Measurements from ENCODE around the gene KLHDC7B. TPM values are rescaled to one million over a fixed set of nuclear protein-coding genes. Genes with fewer than 3 reads are reported as not detected.

KLHDC7B gene
- 0.05 TPM for total RNA-seq

GRCh38 chr22:50545522-50546325, at the start of gene KLHDC7B:
Gene KLHDC7B, plus strand, starts transcription at chr22:50545899. Its CDS starts 345 bp downstream, at chr22:50546244.

DNA sequence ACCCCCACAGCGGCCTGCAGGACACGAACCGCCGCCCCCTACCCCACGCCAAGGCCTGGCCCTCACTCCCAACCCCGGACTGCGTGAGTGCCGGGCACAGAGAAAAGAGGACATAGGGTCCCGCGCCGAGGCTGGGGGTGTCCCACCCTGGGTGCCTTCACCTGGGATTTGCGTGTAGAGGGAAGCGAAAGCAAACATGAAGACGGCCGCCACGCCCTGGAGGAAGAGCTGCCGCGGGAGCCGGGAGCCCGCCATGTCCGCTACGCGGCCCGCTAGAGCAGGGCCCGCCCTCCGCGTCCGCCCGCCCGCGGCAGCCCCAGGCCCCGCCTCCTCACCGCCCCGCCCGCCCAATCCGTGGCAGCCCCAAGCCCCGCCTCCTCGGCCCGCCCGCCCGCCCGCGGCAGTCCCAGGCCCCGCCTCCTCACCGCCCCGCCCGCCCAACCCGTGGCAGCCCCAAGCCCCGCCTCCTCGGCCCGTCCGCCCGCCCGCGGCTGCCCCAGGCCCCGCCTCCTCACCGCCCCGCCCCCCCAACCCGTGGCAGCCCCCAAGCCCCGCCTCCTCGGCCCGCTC, 38.2 kb upstream of the KLHDC7B start, which contains the start of gene LMF2:
Gene LMF2, minus strand, starts transcription at position 282 of the 570 bp plus-strand sequence. Its CDS starts 27 bp downstream, at position 255.

DNA sequence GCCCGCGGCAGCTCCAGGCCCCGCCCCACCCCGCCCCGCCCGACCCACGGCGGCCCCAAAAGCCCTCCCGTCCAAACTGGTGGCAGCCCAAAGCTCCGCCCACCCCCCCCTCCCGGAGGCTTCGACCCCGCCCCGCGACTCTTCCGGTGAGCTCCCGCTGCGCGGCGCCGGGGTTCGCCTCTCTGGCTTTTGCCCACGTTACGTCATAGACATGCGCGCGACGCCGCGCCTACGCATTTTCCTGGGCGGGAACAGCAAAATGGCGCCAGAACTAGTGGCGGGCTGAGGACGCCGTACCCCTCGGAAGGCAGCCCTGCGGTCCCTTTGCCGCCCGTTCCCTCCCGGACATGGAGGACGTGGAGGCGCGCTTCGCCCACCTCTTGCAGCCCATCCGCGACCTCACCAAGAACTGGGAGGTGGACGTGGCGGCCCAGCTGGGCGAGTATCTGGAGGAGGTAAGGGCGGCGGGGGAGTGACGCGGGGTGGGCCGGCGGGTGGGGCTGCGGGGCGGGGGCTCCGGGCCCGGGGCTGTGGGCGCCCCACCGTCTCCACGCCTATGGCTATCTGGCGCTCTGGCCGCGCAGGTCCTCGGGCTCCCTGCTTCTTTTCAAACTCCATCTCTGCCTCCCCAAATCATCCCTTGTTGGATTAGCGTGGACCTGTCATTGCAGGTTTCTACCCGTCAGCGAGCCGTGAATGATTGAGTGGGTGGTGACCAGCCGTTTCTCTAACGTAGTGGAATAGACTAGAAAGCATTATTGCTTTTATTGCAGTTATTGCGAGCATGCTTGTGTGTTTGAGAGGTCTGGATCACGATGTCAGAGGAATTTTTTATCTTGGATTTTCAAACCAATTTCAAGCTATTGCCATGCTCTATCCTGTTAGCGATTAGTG, 37.5 kb upstream of the KLHDC7B start, which contains the start of gene NCAPH2:
Gene NCAPH2, plus strand, starts transcription at position 234 of the 894 bp plus-strand sequence. Its CDS starts 114 bp downstream, at position 348.

DNA sequence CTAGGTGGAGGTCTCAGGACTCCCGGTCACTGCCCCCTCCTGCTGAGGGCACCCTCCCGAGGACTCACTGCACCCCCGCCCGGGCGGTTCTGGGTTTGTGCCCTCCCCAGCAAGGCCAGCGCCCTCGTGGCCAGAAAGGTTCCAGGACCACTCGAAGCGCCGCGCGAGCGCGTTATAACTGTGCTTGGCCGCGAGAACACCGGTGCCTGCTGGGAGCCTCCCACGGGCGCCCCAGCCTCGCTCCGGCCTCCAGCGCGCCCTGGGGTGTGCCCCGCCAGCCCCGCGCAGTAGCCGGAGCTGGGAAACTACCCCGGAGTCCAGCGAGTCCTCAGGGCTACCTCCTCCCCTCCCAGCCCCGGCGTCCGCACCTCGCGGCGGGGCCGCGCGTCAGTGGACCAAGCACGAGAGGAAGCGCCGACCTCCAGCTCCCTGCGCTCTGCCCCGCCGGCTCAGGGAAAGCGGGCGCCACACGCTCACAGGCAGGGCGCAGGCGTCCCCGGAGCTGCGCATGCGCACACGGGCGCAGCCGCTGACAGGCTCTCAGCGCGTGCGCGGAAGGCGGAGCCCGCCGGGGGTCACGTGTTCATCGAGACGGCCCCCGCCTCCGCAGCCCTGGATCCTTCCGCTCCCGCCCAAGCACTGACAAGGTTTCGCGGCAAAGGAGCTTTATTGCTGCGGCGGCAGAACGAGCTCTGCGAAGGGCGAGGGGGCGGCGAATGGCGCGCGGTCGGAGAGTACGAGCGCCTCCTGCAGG, 20.4 kb upstream of the KLHDC7B start, which contains the start of gene SCO2:
Gene SCO2, minus strand, starts transcription at position 495 of the 754 bp plus-strand sequence. CDS start 1,187 bp downstream, outside the sequence.

DNA sequence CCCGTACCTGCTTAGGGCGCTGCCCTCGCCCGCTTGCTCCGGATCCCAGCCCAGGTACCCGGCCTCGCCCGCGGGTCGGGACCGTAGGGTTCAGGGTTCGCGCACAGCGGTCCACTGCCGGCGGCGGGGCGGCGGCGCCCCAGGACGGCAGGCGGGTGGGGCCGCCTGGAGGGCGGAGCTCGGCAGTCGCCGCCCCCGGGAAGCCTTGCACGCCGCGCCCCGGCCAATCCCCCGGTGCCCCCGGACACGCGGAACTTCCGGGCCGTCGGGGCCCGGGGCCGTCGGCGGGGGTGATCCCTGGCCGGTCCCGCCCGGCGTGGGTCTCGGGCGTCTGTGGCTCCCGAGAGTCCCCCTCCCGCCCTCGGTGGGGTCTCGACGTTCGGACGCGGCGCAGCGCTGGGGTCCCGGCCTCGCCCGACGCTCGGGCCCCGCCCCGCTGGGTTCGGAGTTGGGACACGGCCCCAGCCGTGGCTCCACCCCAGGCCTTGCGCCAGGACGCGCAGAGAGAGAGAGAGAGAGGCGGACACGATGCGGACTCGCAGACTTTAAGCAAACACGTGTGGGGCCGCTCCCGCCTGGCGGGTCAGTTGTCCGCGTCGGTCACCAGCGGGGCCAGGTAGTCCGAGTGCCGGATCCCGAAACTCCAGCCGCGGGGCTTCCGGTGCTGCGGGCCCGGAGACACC, 15.7 kb upstream of the KLHDC7B start, which contains the start of gene TYMP:
Gene TYMP, minus strand, starts transcription at position 116 of the 683 bp plus-strand sequence. CDS start 303 bp downstream, outside the sequence.

GRCh38 chr22:50562523-50563412, 17.1 kb downstream of the KLHDC7B start, which contains the start of gene SYCE3:
Gene SYCE3, minus strand, starts transcription at chr22:50562919. Its CDS starts 6,514 bp downstream, at chr22:50556405.

GRCh38 chr22:50577987-50578775, 32.5 kb downstream of the KLHDC7B start, which contains the start of gene CPT1B:
Gene CPT1B, minus strand, starts transcription at chr22:50578427. Its CDS starts 512 bp downstream, at chr22:50577915.

DNA sequence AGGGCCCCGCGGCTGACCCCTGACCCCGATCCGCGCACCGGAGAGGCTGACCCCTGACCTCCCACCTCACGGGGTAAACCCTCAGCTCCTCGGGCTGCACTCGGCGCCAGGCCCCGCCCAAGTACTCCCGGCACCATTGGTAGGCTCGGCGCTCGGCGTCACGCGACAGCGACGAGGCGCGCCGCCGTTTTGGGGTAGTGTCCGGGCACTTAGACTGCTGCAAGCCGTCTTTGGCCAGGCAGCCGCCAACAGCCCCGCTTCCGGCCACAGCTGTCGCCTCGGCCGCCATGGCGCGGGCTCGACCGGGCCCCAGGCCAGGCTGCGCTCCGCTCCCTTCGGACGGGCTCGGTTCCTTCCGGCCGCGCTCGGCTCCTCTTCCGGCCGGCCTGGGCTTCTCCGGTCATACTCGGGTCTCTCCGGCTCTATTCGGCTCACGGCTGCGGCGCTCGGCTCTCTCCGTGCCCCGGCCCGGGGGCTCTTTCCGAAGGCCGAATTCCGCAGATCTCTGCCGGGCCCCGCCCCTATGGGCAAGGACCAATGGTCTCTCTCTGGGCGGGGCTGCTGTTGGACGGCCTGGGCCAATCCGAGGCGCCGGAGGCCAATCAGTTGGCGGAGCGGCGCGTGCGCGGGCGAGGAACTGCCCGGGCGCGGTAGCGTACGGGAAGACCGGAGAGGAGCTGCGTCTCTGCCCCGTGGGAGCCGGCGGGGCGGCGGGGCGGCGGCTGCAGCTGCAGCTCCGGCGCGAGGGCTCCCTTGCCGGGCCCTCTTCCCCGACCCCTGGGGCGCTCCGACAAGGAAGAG, 37.0 kb downstream of the KLHDC7B start, which contains the start of gene CHKB:
Gene CHKB, minus strand, starts transcription at position 357 of the 801 bp plus-strand sequence. Its CDS starts 68 bp downstream, at position 289.

GRCh38 chr22:50600538-50600937, 54.8 kb downstream of the KLHDC7B start, which contains the start of gene MAPK8IP2:
Gene MAPK8IP2, plus strand, starts transcription at chr22:50600793. Its CDS starts 26 bp downstream, at chr22:50600819.

Other genes with a start within 250 kb of the KLHDC7B start
- 169 TPM for gene PLXNB2, start 238.3 kb upstream of the KLHDC7B start, total RNA-seq
- 16.9 TPM for gene DENND6B, start 218.9 kb upstream of the KLHDC7B start, total RNA-seq
- 56.1 TPM for gene PPP6R2, start 202.6 kb upstream of the KLHDC7B start, total RNA-seq
- 67.3 TPM for gene SBF1, start 70.9 kb upstream of the KLHDC7B start, total RNA-seq
- 1.5 TPM for gene ADM2, start 64.4 kb upstream of the KLHDC7B start, total RNA-seq
- gene MIOX, start 59.0 kb upstream of the KLHDC7B start, total RNA-seq = not detected
- gene LMF2, start 38.2 kb upstream of the KLHDC7B start, total RNA-seq = 39.0 TPM
- gene NCAPH2, start 37.7 kb upstream of the KLHDC7B start, total RNA-seq = 58.1 TPM
- gene SCO2, start 20.3 kb upstream of the KLHDC7B start, total RNA-seq = not detected
- gene TYMP, start 15.9 kb upstream of the KLHDC7B start, total RNA-seq = 10.6 TPM
- not detected for gene SYCE3, start 17.0 kb downstream of the KLHDC7B start, total RNA-seq
- 15.6 TPM for gene CPT1B, start 32.5 kb downstream of the KLHDC7B start, total RNA-seq
- gene CHKB, start 37.0 kb downstream of the KLHDC7B start, total RNA-seq = 59.6 TPM
- 22.7 TPM for gene MAPK8IP2, start 54.9 kb downstream of the KLHDC7B start, total RNA-seq
- gene ARSA, start 82.3 kb downstream of the KLHDC7B start, total RNA-seq = 17.3 TPM
- gene SHANK3, start 126.9 kb downstream of the KLHDC7B start, total RNA-seq = 10.6 TPM
- gene ACR, start 192.3 kb downstream of the KLHDC7B start, total RNA-seq = not detected
- 16.1 TPM for gene RABL2B, start 237.7 kb downstream of the KLHDC7B start, total RNA-seq

All from camera-type eye (tissue), 1 donor.